ENCODE data around the gene ABCC8. TPM values are rescaled to one million over a fixed set of nuclear protein-coding genes. Genes with fewer than 3 reads are reported as not detected.

Gene ABCC8
- total RNA-seq, 2 donors from 2014 or later = 4.1 to 5.1 TPM

DNA sequence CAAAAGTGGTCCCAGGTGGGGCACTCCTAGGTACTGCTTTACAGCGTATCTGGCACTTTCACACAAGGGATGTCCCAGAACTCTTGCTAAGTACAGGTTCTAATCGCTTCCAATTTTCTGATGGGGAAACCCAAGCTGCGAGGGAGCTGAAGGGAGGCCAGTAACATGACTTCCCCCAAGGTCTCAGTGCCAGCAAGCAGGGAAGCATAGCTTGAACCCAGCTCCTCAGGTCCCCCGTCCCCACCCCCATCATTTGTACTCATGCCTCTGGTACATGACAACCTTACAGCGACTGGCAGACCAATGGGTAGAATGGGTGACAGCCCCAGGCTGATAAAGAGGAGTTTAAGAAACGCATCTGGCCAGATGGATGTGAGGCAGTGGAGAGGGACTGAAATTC lies 716 bp upstream of the ABCC8 start:
- DNase-seq = no peak
- intact Hi-C loops (cut with DNase I, micrococcal nuclease) = no loop called here
- no peak for ATAC-seq

DNA sequence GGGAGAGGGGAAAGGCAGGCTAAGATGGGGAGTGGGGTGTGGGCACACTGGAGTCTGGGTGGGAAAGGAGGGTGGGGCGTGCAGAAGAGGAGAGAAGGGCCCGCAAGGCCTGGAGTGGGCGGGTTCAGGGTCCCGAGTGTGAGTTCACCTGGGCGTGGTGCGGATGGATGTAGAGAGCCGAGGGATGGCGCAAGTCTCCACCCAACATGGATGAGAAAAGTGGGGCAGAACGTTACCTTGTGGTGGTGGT lies 364 bp upstream of the ABCC8 start:
- intact Hi-C loops (cut with DNase I, micrococcal nuclease) = no loop called here
- ATAC-seq = no peak
- DNase-seq = no peak

DNA sequence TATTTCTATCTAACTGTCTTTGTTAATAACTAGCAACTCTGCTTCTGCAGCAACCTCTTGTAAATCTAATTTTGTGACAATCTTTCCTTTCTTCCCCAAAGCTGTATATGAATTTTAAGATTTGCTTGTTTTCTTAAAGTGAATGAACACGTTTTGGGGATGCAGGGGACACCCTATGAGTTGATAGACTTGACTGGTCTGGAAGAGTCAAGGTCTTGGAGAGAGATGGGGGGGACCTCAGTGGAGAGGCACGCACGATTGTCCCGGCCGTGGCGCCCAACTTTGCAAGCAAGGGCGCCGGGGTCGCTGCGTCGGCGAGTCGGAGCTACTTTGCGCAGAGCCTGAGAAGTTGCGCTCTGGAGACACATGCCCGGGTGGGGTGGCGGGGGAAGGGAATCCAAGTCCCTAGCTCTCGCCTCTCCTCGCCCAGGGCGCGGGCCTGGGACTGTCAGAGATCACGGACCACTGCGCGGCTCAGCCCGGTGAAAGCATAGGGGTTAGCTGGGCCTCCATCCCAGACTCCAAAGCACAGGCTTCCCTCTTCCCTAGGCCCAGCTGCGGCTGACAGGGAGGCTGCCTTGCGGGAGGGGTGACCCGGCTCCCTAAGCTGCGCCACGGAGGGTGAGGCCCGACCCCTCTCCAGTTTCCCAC lies 854 bp downstream of the ABCC8 start:
- no peak for ATAC-seq
- intact Hi-C loops (cut with DNase I, micrococcal nuclease) = no loop called here
- DNase-seq = no peak

DNA sequence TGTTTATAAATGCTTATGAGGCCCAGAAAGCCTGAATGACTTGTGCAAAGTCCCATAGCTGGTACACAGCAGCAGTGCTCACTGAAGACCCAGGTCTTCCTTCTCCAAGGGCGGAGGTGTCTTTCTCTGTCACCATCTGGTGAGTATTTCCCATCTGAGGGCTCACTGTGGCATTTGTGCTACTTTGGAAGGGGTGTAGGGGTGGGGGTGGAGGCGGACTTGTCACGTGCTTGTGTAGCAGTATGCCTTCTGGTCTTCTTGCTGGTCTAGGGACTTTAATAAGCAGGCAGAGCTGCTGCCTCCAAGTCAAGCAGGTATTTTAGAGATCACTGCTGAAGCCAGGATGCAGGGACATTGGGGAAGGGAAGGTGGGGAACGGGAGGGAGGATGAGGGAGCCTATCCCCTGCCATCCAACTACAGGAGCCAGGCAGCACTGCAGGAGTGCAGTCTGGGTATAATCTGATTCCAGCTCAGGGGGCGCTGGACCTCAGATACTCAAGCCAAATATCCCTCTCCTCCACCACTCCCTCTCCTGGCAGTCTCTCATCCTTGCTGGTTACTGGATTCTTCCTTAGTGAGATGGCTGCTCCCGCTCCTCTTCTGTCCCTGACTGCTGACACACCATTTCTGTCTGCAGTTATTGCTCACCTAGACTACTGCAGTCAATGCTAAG lies 3.4 kb downstream of the ABCC8 start:
- intact Hi-C loops (cut with DNase I, micrococcal nuclease) = no loop called here
- DNase-seq (no peak), ATAC-seq (peak; percentile 42)

DNA sequence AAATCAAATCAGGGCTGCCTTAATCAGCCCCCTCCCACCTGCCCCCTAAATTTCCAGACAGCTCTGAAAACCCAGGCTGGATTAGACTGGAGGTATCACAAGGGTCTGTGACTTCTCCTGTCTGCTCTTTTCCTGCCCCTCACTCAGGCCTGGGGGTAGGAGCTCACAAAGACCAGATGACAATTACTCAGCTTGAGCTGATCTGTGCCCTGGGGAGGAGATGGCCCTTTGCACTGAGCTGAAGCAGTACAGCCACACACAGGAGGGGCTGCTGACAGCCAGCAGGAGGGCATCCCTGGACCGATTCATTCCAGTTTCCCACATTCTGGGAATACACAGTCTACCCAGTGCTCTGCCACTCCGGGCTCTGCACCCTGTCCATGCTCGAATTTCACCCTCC lies 4.2 kb downstream of the ABCC8 start:
- intact Hi-C loops (cut with DNase I, micrococcal nuclease) = no loop called here
- DNase-seq = no peak
- no peak for ATAC-seq

DNA sequence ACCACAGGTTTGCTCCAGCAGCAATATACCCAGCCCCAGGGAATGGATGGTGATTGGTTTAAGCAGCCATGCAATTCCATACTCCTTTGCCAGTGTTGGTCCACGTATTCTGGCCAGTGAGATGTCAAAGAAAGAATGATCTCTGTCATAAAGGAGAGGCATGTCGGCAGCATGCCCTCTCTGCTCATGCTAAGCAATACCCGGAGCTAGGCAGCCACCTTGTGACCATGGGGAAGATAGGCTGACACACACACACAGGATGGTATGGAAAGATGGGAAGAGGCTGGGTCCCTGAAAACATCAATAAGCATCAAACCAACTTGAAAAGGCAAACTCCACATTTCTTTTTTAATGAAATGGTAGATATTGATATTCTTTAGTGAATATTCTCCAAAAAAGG lies 5.1 kb downstream of the ABCC8 start:
- intact Hi-C loops (cut with DNase I, micrococcal nuclease) = no loop called here
- ATAC-seq (peak; percentile 58), DNase-seq (no peak)

DNA sequence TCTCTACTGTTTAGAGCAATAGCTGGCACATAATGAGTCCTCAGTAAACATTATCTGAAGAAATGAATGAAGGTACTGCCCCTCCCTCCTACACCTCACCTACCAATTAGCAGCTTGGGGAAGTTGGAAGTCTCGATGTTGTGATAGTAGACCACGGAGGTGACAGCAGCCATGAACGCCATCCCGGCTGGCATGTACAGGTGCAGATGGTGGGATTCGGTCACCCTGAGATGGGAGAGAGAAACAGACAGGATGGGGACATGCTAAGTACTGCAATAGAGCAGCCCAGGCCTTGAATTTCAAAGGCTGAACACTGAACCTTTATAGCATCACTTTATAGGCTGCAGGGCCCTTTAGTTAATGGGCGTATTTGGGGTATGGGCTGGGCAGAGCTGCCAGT lies 6.6 kb downstream of the ABCC8 start:
- DNase-seq = no peak
- no peak for ATAC-seq
- intact Hi-C loops (cut with DNase I, micrococcal nuclease) = no loop called here

DNA sequence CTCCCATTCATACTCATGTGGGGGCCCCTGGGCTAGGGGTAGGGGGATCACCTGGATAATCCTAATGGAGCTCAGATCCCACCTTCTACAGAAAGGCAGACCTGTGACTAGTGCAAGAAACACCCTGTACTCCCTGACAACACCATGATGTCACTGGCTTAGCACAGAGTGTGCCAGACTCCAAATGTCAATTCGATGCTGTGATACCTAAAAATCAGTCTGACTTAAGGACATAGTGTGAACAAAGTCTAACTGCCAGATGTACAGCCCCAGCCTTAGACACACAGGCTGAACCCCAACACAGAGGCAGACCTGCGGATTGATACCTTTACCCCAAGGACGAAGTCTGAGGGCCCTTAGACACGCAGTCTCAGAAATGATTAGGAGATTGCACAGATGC lies 8.5 kb downstream of the ABCC8 start:
- ATAC-seq = no peak
- no peak for DNase-seq
- intact Hi-C loops (cut with DNase I, micrococcal nuclease) = no loop called here

DNA sequence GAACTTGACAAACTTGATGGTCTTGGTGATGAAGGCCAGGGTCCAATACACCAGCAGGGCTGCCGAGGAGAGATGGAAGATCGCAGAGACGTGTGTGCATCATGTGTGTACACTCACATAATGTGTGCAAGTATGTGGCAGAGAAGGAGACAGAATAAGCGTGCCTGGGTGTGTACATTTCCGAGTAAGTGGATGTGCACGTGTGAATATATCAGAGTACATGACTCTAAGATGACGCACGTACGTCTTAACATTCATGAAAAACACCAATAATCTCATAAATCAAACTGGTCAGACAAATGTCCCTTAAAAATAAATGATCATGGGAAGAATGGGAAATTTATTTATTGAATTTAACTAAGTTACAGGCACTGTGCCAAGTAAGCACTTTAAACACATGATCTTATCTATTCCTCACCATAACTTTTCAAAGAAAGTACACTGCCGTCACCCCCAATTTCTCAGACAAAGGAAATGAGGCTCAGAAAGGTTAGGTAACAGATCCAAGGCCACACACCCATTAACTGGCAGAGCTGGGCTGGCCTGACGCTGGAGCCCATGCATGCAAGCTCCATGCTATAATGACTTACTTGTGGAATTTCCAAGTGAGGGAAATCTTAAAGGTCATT lies 13.0 kb downstream of the ABCC8 start:
- DNase-seq = no peak
- no peak for ATAC-seq
- intact Hi-C loops (cut with DNase I, micrococcal nuclease) = no loop called here

DNA sequence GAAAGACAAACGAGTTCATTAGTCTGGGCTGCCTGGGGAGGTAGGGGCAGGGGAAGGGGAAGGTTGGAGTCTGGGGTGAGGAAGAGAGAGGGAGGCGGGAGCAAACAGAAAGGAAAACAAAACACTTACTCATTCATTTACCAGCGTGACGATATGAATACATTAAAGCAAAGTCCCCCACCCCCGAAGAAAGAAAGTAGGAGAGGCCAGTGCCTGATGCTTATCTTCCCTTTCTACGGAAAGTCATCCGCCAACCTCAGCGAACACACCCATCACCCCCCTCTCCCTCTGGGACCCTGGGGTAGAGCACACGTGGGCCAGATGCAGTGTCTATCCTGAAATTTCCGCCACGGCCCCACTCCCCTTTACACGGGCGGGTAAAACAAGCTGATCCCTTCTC lies 13.7 kb downstream of the ABCC8 start:
- intact Hi-C loops (cut with DNase I, micrococcal nuclease) = no loop called here
- ATAC-seq (no peak), DNase-seq (no peak)

DNA sequence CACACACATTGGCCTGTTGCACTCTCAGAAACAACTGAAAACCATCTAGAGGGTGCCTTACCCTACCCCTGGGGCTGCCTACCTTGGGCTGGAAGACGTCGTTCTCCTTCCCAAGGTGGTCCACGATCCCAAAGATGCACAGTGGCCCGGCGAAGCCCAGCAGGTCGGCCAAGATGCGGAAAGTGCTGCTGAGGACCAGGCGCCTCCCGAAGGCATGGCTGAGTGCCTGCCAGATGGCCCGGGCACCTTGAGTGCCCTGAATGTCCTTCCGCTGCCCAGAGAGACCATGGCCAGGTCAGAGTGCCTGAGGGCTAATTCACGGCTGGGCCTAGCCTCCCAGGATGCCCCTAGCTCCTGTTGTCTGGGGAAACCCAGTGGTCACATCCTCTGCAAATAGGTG lies 16.2 kb downstream of the ABCC8 start:
- intact Hi-C loops (cut with DNase I, micrococcal nuclease) = no loop called here
- ATAC-seq = no peak
- DNase-seq = no peak

DNA sequence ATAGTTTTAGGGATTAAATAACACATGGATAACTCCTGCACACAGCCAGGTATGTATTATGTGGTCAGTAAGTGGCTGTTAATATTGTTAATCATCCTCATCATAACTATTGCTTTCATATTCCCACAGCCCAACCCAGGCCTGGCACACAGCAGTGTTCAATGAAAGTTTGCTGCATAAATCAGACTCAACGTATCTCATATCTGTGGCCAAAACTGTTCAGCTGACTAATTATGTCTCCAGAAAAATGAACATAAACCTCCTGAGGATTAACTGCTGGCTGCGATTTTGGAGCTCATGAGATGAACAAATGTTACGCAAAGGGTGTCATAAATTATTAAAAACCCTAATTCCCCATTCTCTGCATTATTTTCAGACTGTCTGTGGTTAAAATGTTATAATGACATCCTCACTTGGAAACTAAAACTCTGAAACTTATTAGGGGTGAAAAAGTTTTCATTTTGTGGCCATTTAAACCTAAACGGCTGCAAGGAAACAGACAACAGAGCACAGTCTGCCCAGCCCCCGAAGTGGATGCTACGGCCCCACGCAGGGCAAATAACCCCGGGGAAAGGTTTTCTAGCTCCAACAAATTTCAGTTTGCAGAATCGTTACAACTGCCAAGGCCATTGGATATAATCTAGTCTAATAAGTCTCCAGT lies 17.3 kb downstream of the ABCC8 start:
- ATAC-seq = no peak
- no peak for DNase-seq
- intact Hi-C loops (cut with DNase I, micrococcal nuclease) = no loop called here

DNA sequence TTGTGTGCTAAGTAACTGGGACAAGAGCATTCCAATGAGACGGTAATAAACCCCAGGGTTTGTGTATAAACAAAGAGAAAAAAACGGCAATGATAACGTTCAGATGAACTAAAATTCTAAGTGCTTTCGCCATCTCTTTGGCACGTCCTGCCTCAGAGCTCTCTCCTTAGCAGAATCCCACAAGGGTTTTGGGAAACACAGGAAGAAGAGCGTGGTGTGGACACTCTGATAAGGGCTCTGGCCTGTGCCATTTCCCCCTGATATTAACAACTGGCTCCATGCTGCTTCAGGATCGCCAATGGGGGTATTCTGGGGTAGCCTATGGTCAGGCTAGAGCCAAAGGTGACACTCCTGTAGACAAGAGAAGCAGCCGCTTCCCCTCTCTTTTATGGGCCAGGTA lies 18.4 kb downstream of the ABCC8 start:
- DNase-seq (no peak), ATAC-seq (no peak)
- intact Hi-C loops (cut with DNase I, micrococcal nuclease) = no loop called here

DNA sequence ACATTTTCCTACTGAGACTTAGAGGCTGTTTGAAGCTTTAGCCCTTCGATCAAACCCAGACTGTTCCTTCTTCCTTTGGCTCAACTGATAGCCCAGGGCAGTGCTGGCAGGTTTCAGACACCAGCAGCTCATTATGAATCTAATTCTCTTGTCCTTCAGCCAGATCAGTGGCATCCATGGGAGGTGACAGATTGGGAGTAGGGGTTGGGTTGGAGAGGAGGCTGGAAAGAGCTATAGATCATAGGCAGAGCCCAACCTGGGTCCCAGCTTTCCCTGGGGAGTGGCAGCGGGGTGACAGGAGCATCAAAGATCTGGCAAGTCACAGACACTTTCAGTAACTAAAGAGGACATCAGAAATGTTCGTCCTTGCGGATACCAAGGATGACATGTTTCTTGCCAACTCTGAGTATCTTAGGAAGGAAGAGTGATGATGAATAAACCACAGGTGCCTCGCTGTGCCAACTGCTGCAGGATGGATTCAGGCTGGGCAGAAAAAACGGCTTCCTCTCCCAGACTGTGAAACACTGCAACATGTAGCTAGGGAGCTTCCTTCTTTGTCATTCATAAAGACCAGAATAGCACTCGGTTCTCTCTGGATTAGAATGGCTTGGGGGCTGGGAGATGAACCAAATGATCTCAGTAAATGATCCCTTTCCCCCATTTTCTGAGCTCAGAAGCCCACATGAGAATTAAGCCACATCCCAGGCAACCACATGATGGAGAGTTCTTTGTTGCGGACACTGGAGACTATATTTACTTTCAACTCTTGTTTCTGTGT lies 19.1 kb downstream of the ABCC8 start:
- intact Hi-C loops (cut with DNase I, micrococcal nuclease) = no loop called here
- DNase-seq (no peak), ATAC-seq (no peak)

DNA sequence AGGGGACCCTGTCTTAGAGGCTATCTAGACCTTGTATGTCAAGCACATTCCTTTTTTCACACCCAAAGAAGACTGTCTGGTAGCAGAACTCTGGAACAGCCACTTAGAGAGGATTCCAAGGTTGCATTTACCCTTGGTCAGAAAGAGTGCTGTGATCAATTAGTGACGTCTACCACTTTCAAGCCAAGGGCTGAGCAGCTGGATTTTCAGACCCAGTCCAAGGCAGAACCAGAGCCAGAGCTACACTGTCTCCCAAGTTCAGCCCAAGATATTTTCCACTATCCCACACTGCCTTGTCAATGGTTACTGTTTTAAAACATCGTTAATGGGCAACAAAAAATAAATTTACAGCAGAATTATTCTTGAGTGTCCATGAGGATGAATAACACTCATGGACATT lies 24.0 kb downstream of the ABCC8 start:
- intact Hi-C loops (cut with DNase I, micrococcal nuclease) = no loop called here
- ATAC-seq (no peak), DNase-seq (no peak)

DNA sequence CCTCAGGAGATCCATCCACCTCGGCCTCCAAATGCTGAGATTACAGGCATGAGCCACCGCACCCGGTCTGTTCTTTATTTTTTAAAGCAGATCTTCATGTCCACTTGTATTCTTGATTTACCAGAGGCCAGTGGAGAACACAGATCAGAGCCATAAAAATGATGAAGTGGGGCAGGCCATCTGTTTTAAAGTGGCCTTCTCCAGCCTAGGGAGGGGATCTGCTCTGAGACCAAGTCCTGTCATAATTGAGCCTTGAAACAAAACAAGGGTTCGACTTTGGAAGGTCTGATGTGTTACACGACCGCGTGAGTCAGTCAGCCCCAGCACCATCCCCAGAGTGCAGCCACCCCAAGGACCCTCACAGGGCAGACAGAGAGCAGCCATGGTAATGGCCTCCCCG lies 27.5 kb downstream of the ABCC8 start:
- ATAC-seq (no peak), DNase-seq (no peak)
- intact Hi-C loops (cut with DNase I, micrococcal nuclease) = no loop called here

DNA sequence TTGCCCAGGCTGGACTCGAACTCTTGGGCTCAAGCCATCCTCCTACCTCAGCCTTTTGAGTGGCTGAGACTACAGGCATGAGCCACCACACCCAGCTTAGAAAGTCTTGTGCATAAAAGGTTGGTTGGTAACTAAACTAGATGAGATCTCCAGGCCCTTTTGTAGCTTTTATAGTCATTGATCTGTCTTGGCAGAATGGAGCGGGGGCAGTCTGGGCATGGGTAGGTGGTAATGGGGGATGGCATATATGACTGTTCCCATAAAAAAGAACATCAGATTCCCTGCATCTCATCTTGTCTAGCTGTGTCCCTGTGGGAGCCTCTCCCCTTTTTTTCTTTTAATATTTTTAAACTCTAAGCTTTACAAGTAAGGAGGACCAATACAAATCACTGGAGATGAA lies 30.2 kb downstream of the ABCC8 start:
- no peak for DNase-seq
- no peak for ATAC-seq
- intact Hi-C loops (cut with DNase I, micrococcal nuclease) = no loop called here

DNA sequence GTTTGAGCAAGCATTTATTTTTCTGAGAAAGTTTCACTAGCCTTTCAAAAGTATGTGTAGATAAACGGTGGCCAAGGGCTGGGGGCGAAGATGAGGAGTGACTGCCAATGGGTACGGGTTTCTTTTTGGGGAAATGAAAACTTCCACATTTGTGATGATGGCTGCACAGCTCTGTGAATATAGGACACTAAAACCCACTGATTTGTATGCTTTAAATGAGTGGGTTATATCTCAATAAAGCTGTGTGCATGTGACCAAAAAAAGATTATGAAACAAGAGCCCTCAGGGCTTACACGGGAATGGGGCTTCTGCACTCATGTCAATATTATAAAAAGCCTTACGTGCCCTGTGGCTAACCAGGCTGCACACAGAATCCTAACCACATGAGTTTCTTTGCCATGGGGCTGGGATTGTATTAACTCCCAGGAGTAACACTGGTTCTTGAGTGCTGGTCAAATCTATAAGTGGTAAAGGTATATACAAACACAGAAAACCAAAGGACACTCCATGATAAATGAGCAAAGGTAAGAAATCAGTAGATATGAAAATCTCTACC lies 31.3 kb downstream of the ABCC8 start:
- DNase-seq (no peak), ATAC-seq (no peak)
- intact Hi-C loops (cut with DNase I, micrococcal nuclease) = no loop called here

DNA sequence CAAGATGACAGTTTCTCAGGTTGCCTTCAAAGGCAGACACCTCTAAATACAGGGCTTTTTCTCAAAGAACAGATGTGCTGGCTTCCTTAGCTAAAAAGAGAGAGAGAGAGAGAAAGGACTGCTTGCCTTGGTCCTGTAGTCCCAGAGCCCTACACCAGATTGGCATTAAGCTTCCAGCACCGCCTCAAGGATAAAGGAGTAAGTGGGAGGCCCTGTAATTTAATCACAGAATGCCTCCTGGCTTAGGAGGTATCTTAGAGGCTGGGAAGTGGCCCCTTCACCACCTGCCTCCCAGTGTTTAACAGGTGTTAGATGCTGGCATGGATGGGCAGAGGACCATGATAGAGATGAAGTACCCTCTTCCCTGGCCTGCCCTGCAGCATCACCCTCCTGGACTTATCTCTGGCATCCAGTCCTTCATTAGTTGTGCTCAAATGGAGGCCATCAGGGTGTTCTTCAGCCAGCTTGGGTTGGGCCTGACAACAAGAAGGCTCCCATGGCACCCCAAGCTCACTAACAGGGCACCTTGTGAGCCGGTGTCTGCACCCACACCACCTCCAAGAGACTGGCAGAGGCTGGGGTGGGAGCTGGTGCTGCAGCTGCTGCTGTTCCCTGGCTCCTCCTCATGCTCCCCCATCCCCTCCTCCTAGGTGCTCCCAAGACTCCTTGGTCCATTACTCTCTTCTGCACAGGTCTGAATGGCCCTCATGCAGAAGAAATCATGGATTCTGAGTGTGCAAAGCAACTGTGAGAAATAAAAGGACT lies 32.5 kb downstream of the ABCC8 start:
- ATAC-seq = no peak
- intact Hi-C loops (cut with DNase I, micrococcal nuclease) = no loop called here
- DNase-seq = no peak
